Fibroblast of pulmonary artery (primary cell): ENCODE data around the gene TARS2.

Experiments used
- DNase-seq: peaks from one replicate; pipeline ENCODE4 v3.0.0-alpha.2; 2010; ENCODE audit warnings: low read depth
- H3K4me3 ChIP-seq: replicated peaks from 2 replicates; pipeline ENCODE4 v1.5.1; 2011; ENCODE audit warnings: low read depth, mild to moderate bottlenecking, control low read depth, low read length, moderate library complexity
- CTCF ChIP-seq: IDR thresholded peaks from 2 replicates; pipeline ENCODE4 v1.5.1; 2011; ENCODE audit warnings: mild to moderate bottlenecking, control low read depth, low read length, inconsistent platforms; ENCODE audit errors: missing control alignments

The TARS2 gene

GRCh38 chr1:150521196-150521968 lies 34.2 kb downstream of the TARS2 start:
- no peak for TF ChIP-seq CTCF
- no peak overlapping the region for H3K4me3 ChIP-seq
- DNase-seq = no peak

- TF ChIP-seq CTCF = no peak
These were observed 38.1 kb downstream of the TARS2 start for GRCh38 chr1:150525348-150525747.

GRCh38 chr1:150528196-150528595 lies 41.0 kb downstream of the TARS2 start:
- H3K4me3 ChIP-seq = no peak overlapping the region
- no peak for DNase-seq
- no peak for TF ChIP-seq CTCF

More at GRCh38 chr1:150525348-150525747, 38.1 kb downstream of the TARS2 start:
- no peak for DNase-seq
- H3K4me3 ChIP-seq = no peak overlapping the region

GRCh38 chr1:150529017-150529416 lies 41.8 kb downstream of the TARS2 start:
- no peak for TF ChIP-seq CTCF
- DNase-seq = peak; percentile 53
- H3K4me3 ChIP-seq = no peak overlapping the region

GRCh38 chr1:150530491-150531159 lies 43.4 kb downstream of the TARS2 start:
- no peak overlapping the region for H3K4me3 ChIP-seq
- no peak for DNase-seq
- TF ChIP-seq CTCF = no peak

GRCh38 chr1:150532860-150533259 lies 45.6 kb downstream of the TARS2 start:
- no peak for DNase-seq
- no peak overlapping the region for H3K4me3 ChIP-seq

More at GRCh38 chr1:150532860-150533259, 45.6 kb downstream of the TARS2 start:
- TF ChIP-seq CTCF = no peak
